Heart left ventricle (tissue), 13 donors: ENCODE measurements around the gene PITX2.

ENCODE experiments used
- CTCF ChIP-seq, 12 donors: fragments of 200-600 bp; sonication (generic) in 4 of 12; IDR thresholded peaks; one replicate each; pipeline versions ENCODE4 v1.5.0 to v1.8.0; 2018 to 2022; ENCODE audit warnings: antibody characterized with exemption in 12 of 12, mild to moderate bottlenecking in 5 of 12
- POLR2A ChIP-seq, 2 donors: fragments of 450-650 bp; IDR thresholded peaks; one replicate each; pipeline ENCODE4 v1.6.1; 2017; ENCODE audit warnings: antibody characterized with exemption in 2 of 2, mild to moderate bottlenecking in 2 of 2, moderate library complexity in 2 of 2
- donor health status: ischemic (EF 13 %, LVEDD 7.1; RV severe dilation, severe dysfunction).
- donor health status: DM: no; HTN: yes; CAD: no.
- donor health status: DM: no; HTN: no; CAD: no.
- donor health status: ischemic (EF 25% LVEDD 6.9; RV normal size, moderate dysfunction).
- donor health status: ischemic (EF 25% LVEDD 5.7; RV mildly dilated, moderate dysfunction).
- donor health status: ischemic (EF 35%, LVEDD 5.7; RV mildly dilated, moderate dysfunction).
- donor health status: nonischemic (EF 11% LVEDD 7.7; RV severe dilation, severe dysfunction).
- donor health status: DM: yes; HTN: yes; CAD: no.
- donor health status: PGD.
- donor health status: ischemic (EF 29% LVEDD 5.4; RV normal size, mild dysfunction).
- donor health status: nonischemic (EF 23%, LVEDD 6.1; RV moderate dilation, normal function).

DNA sequence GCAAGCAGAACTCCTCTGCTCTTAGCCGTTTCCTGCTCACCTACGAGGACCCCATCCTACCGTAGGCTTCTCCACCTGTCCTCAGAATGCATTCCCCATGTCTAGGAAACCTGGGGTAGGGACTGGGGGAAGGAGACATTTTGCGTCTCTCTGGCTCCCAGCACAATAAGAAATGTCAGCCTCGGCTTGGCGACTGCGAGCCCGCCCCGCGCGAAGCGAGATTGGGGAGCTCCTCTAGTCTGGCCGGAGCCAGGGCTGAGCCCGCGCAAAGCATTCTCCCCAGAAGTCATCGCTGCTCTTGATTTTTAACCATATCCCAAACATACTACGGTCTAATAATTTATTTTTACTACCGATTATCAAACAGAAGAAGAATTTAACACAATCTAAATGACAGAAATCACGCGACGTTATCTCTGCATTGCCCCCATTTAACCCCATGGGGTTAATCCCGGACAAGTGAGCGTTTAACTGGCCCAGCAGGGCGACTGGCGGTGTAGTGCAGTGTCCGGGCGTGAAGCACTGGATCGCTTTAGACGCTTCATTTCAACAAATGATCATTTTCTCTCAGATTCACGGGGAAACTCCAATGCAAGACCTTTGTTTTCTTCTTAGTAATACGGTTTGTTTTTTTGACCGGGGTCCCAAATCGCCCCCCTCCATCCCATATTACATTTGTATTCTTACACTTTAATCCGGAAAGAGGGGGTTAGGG is 8.0 kb upstream of the PITX2 start:
- TF ChIP-seq CTCF (IDR thresholded peaks at IDR 0.05): no peak
- no peak for TF ChIP-seq POLR2A (IDR thresholded peaks at IDR 0.05)
